GM19397 (cell line): ENCODE measurements around the gene ADAMTS12.

Source experiments
- ATAC-seq: cut with Tn5 transposase; IDR thresholded peaks from one replicate; pipeline ENCODE4 v1.9.1; 2021; ENCODE audit warnings: mild to moderate bottlenecking, moderate library complexity; ENCODE audit not compliant: unreplicated experiment

ADAMTS12 gene

GRCh38 chr5:33808699-33809098 lies 83.1 kb downstream of the ADAMTS12 start:
- ATAC-seq = no peak

- ATAC-seq = no peak
These were observed 84.0 kb downstream of the ADAMTS12 start for GRCh38 chr5:33807771-33808170.

GRCh38 chr5:33806738-33807442 lies 84.9 kb downstream of the ADAMTS12 start:
- no peak for ATAC-seq

- ATAC-seq = no peak
These were observed 90.5 kb downstream of the ADAMTS12 start for GRCh38 chr5:33801292-33801691.

GRCh38 chr5:33800241-33800950 lies 91.4 kb downstream of the ADAMTS12 start:
- ATAC-seq = no peak

- ATAC-seq = no peak
These were observed 96.3 kb downstream of the ADAMTS12 start for GRCh38 chr5:33795496-33795895.

- no peak for ATAC-seq
These were observed 97.1 kb downstream of the ADAMTS12 start for GRCh38 chr5:33794550-33795181.

GRCh38 chr5:33793836-33794549 lies 97.8 kb downstream of the ADAMTS12 start:
- ATAC-seq = no peak

GRCh38 chr5:33793276-33793675 lies 98.5 kb downstream of the ADAMTS12 start:
- no peak for ATAC-seq

- no peak for ATAC-seq
These were observed 99.2 kb downstream of the ADAMTS12 start for GRCh38 chr5:33792559-33792958.

- no peak for ATAC-seq
These were observed 102.2 kb downstream of the ADAMTS12 start for GRCh38 chr5:33789567-33789957.

GRCh38 chr5:33788922-33789566 lies 102.7 kb downstream of the ADAMTS12 start:
- no peak for ATAC-seq

GRCh38 chr5:33785571-33785970 lies 106.2 kb downstream of the ADAMTS12 start:
- no peak for ATAC-seq

GRCh38 chr5:33781286-33781685 lies 110.5 kb downstream of the ADAMTS12 start:
- ATAC-seq = no peak

- ATAC-seq = no peak
These were observed 115.6 kb downstream of the ADAMTS12 start for GRCh38 chr5:33776151-33776660.

GRCh38 chr5:33774341-33774740 lies 117.4 kb downstream of the ADAMTS12 start:
- ATAC-seq = no peak

GRCh38 chr5:33772380-33772897 lies 119.4 kb downstream of the ADAMTS12 start:
- ATAC-seq = no peak

- no peak for ATAC-seq
These were observed 121.8 kb downstream of the ADAMTS12 start for GRCh38 chr5:33769968-33770367.

- ATAC-seq = no peak
These were observed 122.6 kb downstream of the ADAMTS12 start for GRCh38 chr5:33769196-33769595.

GRCh38 chr5:33766023-33766422 lies 125.8 kb downstream of the ADAMTS12 start:
- no peak for ATAC-seq
